ENCODE results near the gene MAG. TPM values are rescaled to one million over a fixed set of nuclear protein-coding genes. Genes with fewer than 3 reads are reported as not detected.
"Not testable (repeated sequence)": the region's sequence is repeated elsewhere in the genome, so short reads cannot be mapped to it uniquely, and the experiment has no call there.

Gene MAG
- total RNA-seq, 1 donor from 2014 or later: not detected

DNA sequence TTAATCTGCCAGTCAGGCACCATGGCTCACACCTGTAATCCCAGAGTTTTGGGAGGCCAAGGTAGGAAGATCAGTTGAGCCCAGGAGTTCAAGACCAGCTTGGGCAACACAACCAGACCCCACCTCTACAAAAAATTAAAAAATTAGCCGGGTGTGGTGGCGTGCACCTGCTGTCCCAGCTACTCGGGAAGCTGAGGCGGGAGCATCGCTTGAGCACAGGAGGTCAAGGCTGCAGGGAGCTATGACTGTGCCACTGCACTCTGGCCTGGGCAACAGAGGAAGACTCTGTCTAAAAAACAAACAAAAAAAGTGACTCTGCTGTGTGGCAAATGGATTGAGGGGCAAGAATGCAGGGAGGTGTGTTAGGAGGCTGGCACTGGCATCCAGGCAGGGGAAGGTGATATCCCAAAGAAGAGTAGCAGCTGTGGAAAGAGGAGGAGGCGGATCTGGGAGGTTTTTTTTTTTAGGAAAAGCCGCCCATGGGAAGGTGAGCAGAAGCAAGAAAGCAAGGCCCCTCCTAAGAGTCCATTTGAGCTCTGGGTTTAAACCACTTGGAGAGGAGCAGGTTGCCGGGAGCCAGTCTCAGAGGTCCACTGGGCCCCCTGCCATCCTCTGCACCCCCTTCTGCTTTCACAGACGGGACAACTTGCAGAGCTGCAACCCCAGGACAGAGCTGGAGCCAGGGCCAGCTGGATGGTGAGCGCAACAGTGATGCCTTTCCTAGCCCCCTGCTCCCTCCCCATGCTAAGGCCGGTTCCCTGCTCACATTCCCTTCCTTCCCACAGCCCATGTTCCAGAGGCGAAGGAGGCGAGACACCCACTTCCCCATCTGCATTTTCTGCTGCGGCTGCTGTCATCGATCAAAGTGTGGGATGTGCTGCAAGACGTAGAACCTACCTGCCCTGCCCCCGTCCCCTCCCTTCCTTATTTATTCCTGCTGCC is 7.5 kb upstream of the MAG start:
- H3K36me3 ChIP-seq: peaks cover under 1% of the 10 kb centered on the region
- no peaks in the 10 kb centered on the region for H3K9me3 ChIP-seq (replicated peaks)
- no peak for TF ChIP-seq CTCF (IDR thresholded peaks at IDR 0.05; ENCODE audit: borderline replicate concordance)
- no peak overlapping the region for H3K27ac ChIP-seq (replicated peaks)
- H3K4me1 ChIP-seq: peaks cover 11% of the 10 kb centered on the region
- no peak for DNase-seq
- peaks cover 60% of the 10 kb centered on the region for H3K27me3 ChIP-seq (ENCODE audit: low read depth)
- H3K4me3 ChIP-seq: no peak overlapping the region
- intact Hi-C loops (cut with micrococcal nuclease): no loop called here

DNA sequence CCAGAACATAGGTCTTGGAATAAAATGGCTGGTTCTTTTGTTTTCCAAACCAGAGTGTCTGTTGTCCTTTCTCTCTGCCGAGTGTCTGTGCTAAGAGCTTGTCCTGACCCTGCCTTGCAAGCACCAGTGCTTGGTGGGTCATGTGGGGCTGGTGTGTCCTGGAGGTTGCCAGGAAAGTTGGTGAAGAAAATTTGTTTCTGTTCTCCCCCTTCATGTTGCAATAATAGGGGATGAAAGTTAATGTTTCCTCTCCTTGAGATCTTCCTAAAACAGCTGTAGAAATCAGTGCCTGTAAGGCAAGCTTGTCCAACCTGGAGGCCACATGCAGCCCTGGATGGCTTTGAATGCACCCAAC is 6.9 kb upstream of the MAG start:
- no peak for TF ChIP-seq CTCF (IDR thresholded peaks at IDR 0.05; ENCODE audit: borderline replicate concordance)
- no peaks in the 10 kb centered on the region for H3K36me3 ChIP-seq
- no peaks in the 10 kb centered on the region for H3K9me3 ChIP-seq (replicated peaks)
- peaks cover 60% of the 10 kb centered on the region for H3K27me3 ChIP-seq (ENCODE audit: low read depth)
- H3K4me3 ChIP-seq: no peak overlapping the region
- H3K27ac ChIP-seq (replicated peaks): no peak overlapping the region
- intact Hi-C loops (cut with micrococcal nuclease): no loop called here
- peaks cover 11% of the 10 kb centered on the region for H3K4me1 ChIP-seq
- DNase-seq: no peak

DNA sequence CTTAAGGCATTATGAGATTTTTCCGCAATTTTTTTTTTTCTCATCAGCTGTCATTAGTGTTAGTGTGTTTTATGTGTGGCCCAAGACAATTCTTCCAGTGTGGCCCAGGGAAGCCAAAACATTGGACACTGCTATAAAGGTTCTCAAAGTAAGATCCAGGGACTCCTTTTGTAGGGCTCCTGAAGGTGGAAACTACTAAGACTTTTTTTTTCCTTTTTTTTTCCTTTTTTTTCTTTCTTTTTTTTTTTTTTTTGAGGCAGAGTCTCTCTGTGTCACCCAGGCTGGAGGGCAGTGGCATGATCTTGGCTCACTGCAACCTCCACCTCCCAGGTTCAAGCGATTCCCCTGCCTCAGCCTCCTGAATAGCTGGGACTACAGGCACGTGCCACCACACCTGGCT is 6.5 kb upstream of the MAG start:
- intact Hi-C loops (cut with micrococcal nuclease); DNase-seq; H3K36me3 ChIP-seq; H3K27ac ChIP-seq (replicated peaks); H3K4me3 ChIP-seq; H3K9me3 ChIP-seq (replicated peaks): not testable (repeated sequence)
- H3K4me1 ChIP-seq: peaks cover 11% of the 10 kb centered on the region
- H3K27me3 ChIP-seq (ENCODE audit: low read depth): peaks cover 63% of the 10 kb centered on the region

- H3K36me3 ChIP-seq; H3K27ac ChIP-seq (replicated peaks); H3K9me3 ChIP-seq (replicated peaks); DNase-seq; intact Hi-C loops (cut with micrococcal nuclease); H3K4me3 ChIP-seq: not testable (repeated sequence)
- peaks cover 69% of the 10 kb centered on the region for H3K27me3 ChIP-seq (ENCODE audit: low read depth)
- H3K4me1 ChIP-seq: peaks cover 11% of the 10 kb centered on the region
These were observed 5.9 kb upstream of the MAG start for GRCh38 chr19:35286101-35286500.

DNA sequence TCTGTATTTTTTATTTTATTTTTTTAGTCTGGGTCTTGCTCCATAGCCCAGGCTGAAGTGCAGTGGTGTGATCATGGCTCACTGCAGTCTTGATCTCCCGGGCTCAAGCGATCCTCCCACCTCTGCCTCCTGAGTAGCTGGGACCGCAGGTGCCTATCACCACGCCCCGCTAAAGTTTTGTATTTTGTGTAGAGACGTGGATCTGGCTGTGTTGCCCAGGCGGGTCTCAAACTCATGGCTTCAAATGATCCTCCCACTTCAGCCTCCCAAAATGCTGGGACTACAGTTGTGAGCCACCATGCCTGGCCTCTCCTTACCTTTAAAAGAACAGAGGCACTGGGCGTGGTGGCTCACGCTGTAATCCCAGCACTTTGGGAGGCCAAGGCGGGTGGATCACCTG is 4.2 kb upstream of the MAG start:
- no peaks in the 10 kb centered on the region for H3K9me3 ChIP-seq (replicated peaks)
- no peak for TF ChIP-seq CTCF (IDR thresholded peaks at IDR 0.05; ENCODE audit: borderline replicate concordance)
- no peak overlapping the region for H3K27ac ChIP-seq (replicated peaks)
- H3K27me3 ChIP-seq (ENCODE audit: low read depth): peaks cover 78% of the 10 kb centered on the region
- no peaks in the 10 kb centered on the region for H3K4me1 ChIP-seq
- H3K36me3 ChIP-seq: no peaks in the 10 kb centered on the region
- intact Hi-C loops (cut with micrococcal nuclease): no loop called here
- H3K4me3 ChIP-seq: no peak overlapping the region
- no peak for DNase-seq

GRCh38 chr19:35288331-35288730 is 3.6 kb upstream of the MAG start:
- DNase-seq: no peak
- Histone ChIP-seq H3K27me3 (ENCODE audit: low read depth) (peaks cover 78% of the 10 kb centered on the region), H3K9me3 (replicated peaks) (no peaks in the 10 kb centered on the region), H3K4me3 (no peak overlapping the region), H3K27ac (replicated peaks) (no peak overlapping the region), H3K36me3 (no peaks in the 10 kb centered on the region), H3K4me1 (no peaks in the 10 kb centered on the region)
- intact Hi-C loops (cut with micrococcal nuclease): no loop called here
- no peak for TF ChIP-seq CTCF (IDR thresholded peaks at IDR 0.05; ENCODE audit: borderline replicate concordance)

All from left ventricle myocardium inferior (tissue), 1 donor.